GM12801 (cell line): ENCODE measurements around the gene POLE.

Source experiments
- CTCF ChIP-seq: IDR thresholded peaks from one replicate; pipeline ENCODE4 v1.5.1; 2011; ENCODE audit warnings: control low read depth; ENCODE audit not compliant: insufficient read length; ENCODE audit errors: extremely low read depth

POLE gene

DNA sequence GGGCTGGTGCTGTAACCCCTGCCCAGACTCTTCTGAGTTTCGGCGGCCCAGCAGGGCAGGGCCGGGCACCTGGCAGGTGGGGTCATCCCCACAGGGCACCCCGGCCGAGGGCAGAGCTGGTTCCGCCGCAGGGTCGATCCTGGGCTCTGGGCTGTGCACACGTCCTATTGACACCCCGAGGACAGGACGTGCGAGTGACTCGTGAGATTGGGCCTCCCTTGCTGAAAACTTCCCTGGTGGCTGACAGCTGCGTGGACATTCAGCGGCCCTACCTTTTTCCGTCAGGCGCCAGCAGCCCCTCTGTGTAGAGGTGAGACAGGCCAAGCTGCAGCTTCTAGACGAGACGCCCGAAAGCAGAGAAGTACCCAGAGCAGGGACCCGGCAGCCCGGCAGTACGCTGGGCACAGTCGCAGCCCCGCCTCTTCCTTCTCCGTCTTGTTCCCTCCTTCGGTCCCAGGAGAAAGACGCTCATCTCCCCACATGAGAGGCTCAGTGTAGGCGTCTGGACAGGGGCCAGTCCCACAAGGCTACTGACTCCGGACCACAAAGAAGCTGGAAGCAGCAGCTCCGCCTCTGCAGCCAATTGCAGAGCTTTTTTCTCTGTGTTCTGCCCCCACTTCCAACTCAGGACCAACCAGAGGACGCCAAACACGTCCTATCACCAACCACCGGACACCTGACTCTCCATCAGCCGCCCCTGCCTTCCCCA lies 76.9 kb downstream of the POLE start, which contains the start of gene LRCOL1:
LRCOL1 (minus strand) TSS at position 532 of the 709 bp plus-strand sequence. CDS start 4,331 bp downstream, outside the sequence.
- no peak for TF ChIP-seq CTCF

DNA sequence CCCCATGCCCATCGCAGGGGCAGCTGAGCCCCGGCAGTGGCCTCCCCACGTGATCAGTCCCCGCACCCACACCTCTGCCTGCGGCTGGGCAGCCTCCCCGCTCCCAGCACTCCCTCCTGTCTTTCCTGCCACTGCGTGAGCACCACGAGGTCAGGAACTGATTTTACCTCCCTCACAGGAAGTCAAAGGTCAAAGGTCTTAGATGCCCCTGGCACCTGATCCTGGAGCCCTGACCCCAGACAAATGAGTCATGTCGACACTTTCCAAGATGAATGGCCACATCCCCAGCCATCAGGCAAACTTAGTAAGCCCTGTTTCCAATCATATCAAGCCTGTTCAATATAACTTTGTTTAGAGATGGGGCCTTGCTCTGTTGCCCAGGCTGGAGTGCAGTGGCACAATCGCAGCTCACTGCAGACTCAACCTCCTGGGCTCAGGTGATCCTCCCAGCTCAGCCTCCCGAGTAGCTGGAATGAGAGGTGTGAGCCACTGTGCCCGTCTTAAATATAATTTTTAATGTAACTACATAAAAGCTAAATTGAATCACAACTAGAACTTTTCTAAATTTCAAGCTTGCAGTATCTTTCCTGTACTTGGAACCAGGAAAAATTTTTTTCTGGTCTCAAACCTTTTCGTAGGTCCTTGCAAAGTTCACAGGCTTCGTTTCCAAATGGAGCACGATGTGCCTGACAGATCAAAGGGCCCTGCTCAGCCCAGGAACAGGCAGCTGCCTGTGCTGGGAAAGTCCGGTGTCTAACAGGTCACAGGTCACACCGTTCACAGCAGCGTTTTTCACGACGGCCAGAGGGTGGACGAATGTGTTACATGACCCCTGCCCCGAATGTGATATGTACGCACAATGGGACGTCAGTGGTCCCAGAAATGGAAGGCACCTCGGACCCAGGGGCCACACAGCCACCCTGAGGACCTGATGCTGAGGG lies 78.6 kb downstream of the POLE start:
- TF ChIP-seq CTCF = no peak

DNA sequence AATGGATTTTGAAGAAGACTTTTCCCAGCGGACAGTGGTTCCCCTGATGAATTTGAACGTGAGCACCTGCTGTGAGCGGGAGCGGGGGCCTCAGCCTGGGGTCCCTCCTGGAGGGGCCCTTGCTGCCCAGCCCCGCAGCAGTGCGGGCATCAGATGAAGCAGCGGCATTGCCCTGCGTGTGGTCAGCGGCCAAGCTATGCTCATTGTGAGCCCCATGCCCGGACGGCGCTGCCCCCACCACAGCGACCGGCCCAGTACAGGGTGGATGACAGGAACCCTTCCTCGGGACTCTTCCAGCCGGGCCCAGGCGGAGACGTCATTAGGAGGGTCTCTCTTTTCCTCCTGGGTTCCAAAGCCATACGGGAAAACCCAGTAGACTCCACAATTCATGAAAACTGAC lies 80.2 kb downstream of the POLE start:
- no peak for TF ChIP-seq CTCF

DNA sequence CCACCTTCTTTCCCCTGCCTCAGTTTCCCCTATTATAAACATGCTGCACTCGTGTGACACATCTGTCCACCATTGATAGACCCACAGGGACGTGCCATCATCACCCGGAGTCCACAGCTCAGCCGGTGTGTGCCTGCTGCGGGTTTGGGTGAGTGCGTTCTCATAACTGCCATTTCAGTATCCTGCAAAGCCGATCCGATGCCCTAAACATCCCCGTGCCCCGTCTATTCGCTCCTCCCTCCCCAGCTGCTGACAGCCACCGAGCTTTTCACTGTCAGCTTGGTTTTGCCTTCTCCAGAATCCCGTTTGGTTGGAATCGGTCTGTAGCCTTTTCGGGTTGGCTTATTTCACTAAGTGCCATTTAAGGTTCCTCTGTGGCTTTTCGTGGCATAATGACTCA lies 80.7 kb downstream of the POLE start:
- no peak for TF ChIP-seq CTCF

DNA sequence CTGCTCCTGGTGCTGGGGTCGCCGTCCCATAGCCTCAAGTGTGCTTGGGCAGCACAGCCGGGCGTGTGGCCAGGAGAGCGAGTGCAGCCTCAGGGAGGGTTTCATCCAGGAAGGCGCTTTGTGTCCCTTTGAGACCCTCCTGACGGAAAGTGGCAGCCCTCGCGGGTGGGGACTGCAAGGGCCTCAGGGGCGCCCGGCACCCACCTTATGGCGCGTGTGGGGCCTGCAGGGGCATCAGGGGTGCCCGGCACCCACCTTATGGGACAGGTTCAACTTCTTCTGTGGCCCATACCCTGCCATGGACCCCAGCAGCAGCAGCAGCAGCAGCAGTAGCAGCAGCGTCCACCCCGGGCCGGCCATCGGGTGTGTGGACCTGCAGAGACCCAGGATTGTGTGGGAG lies 81.2 kb downstream of the POLE start:
- no peak for TF ChIP-seq CTCF

DNA sequence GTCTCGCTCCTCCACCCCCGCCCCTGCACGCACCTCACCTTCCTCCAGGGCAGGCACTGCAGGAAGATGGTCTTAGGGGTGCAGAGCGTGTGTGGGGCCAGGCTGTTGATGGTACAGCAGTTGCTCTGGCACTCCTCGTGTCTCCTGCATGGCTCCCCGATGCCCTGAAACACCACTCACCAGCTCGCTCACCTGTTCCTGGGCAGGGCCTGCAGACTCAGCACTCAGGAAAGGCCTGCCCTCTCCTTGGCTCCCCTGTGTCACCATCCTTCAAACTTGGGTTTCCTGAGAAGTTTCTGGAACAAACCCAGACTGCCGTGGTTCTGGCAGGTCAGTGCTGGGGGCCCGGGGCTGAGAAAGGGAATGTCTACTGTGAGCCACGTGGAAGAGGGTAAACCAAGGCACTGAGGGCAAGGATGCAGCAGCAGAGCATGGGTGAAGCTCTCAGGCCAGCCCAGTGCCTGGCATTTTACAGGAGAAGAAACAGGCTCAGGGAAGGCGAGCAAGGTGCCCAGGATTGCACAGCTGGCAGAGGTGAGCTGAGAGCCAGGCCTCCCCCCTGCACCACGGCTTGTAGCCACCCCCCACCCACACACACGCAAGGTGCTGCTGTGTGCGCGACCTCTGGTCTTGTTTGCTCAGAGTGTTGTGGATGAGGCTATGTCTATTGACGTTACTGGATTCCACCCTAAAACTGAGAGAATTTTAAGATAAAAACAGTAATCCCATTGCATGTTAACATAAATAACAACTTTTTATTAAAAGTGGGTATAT lies 82.3 kb downstream of the POLE start:
- no peak for TF ChIP-seq CTCF

DNA sequence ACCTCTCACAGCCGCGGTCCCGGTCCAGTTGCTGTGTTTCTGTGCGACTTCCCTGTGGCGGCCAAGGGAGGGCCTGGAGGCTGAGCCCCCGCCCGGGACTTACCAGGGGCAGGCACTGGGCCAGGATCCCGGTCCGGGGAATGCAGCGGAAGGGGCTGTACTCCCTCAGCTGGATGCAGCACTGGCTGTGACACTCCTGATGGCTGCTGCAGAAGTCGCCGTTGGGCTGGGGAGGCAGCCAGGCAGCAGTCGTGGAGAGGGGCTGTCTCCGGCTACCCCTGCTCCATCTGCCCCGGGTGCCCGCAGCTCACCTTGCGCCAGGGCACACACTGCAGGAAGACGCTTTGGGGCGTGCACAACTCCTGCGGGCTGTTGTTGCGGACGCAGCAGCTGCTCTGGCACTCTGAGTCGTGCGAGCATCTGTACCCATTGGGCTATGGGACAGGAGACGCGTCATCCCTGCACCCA lies 83.0 kb downstream of the POLE start:
- no peak for TF ChIP-seq CTCF
